ENCODE results near the gene NCAM1. TPM values are rescaled to one million over a fixed set of nuclear protein-coding genes. Genes with fewer than 3 reads are reported as not detected.

Gene NCAM1
- total RNA-seq, 1 experiment from 2014 or later: 0.33 TPM

GRCh38 chr11:113275602-113276001 lies 314.4 kb downstream of the NCAM1 start:
- Histone ChIP-seq H3K4me3 (no peak overlapping the region), H2AFZ (no peak overlapping the region), H3K4me1 (replicated peaks; ENCODE audit: insufficient read depth) (no peaks in the 10 kb centered on the region), H3F3A (ENCODE audit: insufficient read depth, low read depth) (no peaks in the 10 kb centered on the region), H3K4me2 (no peak overlapping the region), H3K27ac (no peak overlapping the region), H4K20me1 (ENCODE audit: insufficient read depth) (no peaks in the 10 kb centered on the region), H3K79me2 (ENCODE audit: low read depth) (no peaks in the 10 kb centered on the region), H3K9me3 (ENCODE audit: insufficient read depth, low read depth) (no peaks in the 10 kb centered on the region), H3K9me2 (ENCODE audit: insufficient read depth) (no peaks in the 10 kb centered on the region), H3K27me3 (ENCODE audit: insufficient read depth, low read depth) (0 out of 2 replicates have a peak, but pooled peaks cover 12% of the 10 kb centered on the region), H3K36me3 (ENCODE audit: low read depth) (no peaks in the 10 kb centered on the region)
- intact Hi-C loops (cut with micrococcal nuclease; ENCODE audit: unreplicated experiment): no loop called here
- BruUV-seq (replicated peaks): no TSS peak
- ChIA-PET CTCF (no interaction called here), POLR2A (ENCODE audit: unreplicated experiment) (no interaction called here)
- no peak for DNase-seq
- no peak for TF ChIP-seq EZH2 (IDR thresholded peaks at IDR 0.05; ENCODE audit: low read depth)
- no peak for TF ChIP-seq CTCF (conservative IDR thresholded peaks at IDR 0.05)

- H3K9me2 ChIP-seq (ENCODE audit: insufficient read depth): no peaks in the 10 kb centered on the region
- H3F3A ChIP-seq (ENCODE audit: insufficient read depth, low read depth): no peaks in the 10 kb centered on the region
- no peaks in the 10 kb centered on the region for H3K4me1 ChIP-seq (replicated peaks; ENCODE audit: insufficient read depth)
- no peak overlapping the region for H3K4me2 ChIP-seq
- H3K36me3 ChIP-seq (ENCODE audit: low read depth): no peaks in the 10 kb centered on the region
- H3K9me3 ChIP-seq (ENCODE audit: insufficient read depth, low read depth): no peaks in the 10 kb centered on the region
- no peak overlapping the region for H3K27ac ChIP-seq
- no peaks in the 10 kb centered on the region for H3K79me2 ChIP-seq (ENCODE audit: low read depth)
- BruUV-seq (replicated peaks): no TSS peak
- CTCF ChIA-PET: interaction anchor here (0.6 kb wide), 1 partner anchor 9 kb away, joined by 10 read pairs; no protein-coding TSS in a partner anchor
- intact Hi-C loops (cut with micrococcal nuclease; ENCODE audit: unreplicated experiment): no loop called here
- no peak overlapping the region for H2AFZ ChIP-seq
- DNase-seq: no peak
- POLR2A ChIA-PET (ENCODE audit: unreplicated experiment): no interaction called here
- no peaks in the 10 kb centered on the region for H4K20me1 ChIP-seq (ENCODE audit: insufficient read depth)
- H3K27me3 ChIP-seq (ENCODE audit: insufficient read depth, low read depth): 0 out of 2 replicates have a peak, but pooled peaks cover 12% of the 10 kb centered on the region
- no peak for TF ChIP-seq CTCF (conservative IDR thresholded peaks at IDR 0.05)
- no peak for TF ChIP-seq EZH2 (IDR thresholded peaks at IDR 0.05; ENCODE audit: low read depth)
- H3K4me3 ChIP-seq: no peak overlapping the region
Observed at GRCh38 chr11:113276466-113276865, 315.2 kb downstream of the NCAM1 start.

- no TSS peak for BruUV-seq (replicated peaks)
- no peak overlapping the region for H3K4me2 ChIP-seq
- 0 out of 2 replicates have a peak, but pooled peaks cover 8% of the 10 kb centered on the region for H3K27me3 ChIP-seq (ENCODE audit: insufficient read depth, low read depth)
- POLR2A ChIA-PET (ENCODE audit: unreplicated experiment): no interaction called here
- H4K20me1 ChIP-seq (ENCODE audit: insufficient read depth): no peaks in the 10 kb centered on the region
- no peaks in the 10 kb centered on the region for H3K4me1 ChIP-seq (replicated peaks; ENCODE audit: insufficient read depth)
- H3K9me2 ChIP-seq (ENCODE audit: insufficient read depth): no peaks in the 10 kb centered on the region
- H3K79me2 ChIP-seq (ENCODE audit: low read depth): no peaks in the 10 kb centered on the region
- intact Hi-C loops (cut with micrococcal nuclease; ENCODE audit: unreplicated experiment): no loop called here
- H3K4me3 ChIP-seq: no peak overlapping the region
- no peak overlapping the region for H2AFZ ChIP-seq
- no peaks in the 10 kb centered on the region for H3F3A ChIP-seq (ENCODE audit: insufficient read depth, low read depth)
- no peaks in the 10 kb centered on the region for H3K36me3 ChIP-seq (ENCODE audit: low read depth)
- H3K9me3 ChIP-seq (ENCODE audit: insufficient read depth, low read depth): no peaks in the 10 kb centered on the region
- TF ChIP-seq CTCF (conservative IDR thresholded peaks at IDR 0.05): no peak
- no peak for TF ChIP-seq EZH2 (IDR thresholded peaks at IDR 0.05; ENCODE audit: low read depth)
- CTCF ChIA-PET: no interaction called here
- DNase-seq: no peak
- H3K27ac ChIP-seq: no peak overlapping the region
Observed at GRCh38 chr11:113277907-113278306, 316.7 kb downstream of the NCAM1 start.
